HEK293 (cell line): ENCODE data around the gene KCND2.

Experiments used
- HIC1 ChIP-seq: fragments of 450-650 bp; formaldehyde crosslinking; IDR thresholded peaks from 2 replicates; pipeline ENCODE4 v1.5.1; 2016; ENCODE audit warnings: missing biosample characterization, missing genetic modification characterization
- KLF9 ChIP-seq: fragments of 450-650 bp; formaldehyde crosslinking; IDR thresholded peaks from 2 replicates; pipeline ENCODE4 v1.5.1; 2016; ENCODE audit warnings: missing biosample characterization, missing genetic modification characterization, low read depth
- REPIN1 ChIP-seq: fragments of 450-650 bp; formaldehyde crosslinking; IDR thresholded peaks from 2 replicates; pipeline ENCODE4 v1.5.1; 2017; ENCODE audit warnings: missing biosample characterization, missing genetic modification characterization, low read depth
- ZFP41 ChIP-seq: fragments of 450-650 bp; formaldehyde crosslinking; IDR thresholded peaks from 2 replicates; pipeline ENCODE4 v1.5.1; 2016; ENCODE audit warnings: missing biosample characterization, missing genetic modification characterization, borderline replicate concordance
- ZNF169 ChIP-seq: fragments of 450-650 bp; formaldehyde crosslinking; IDR thresholded peaks from 2 replicates; pipeline ENCODE4 v1.5.1; 2016; ENCODE audit warnings: missing biosample characterization, missing genetic modification characterization
- ZNF664 ChIP-seq: fragments of 450-650 bp; formaldehyde crosslinking; IDR thresholded peaks from 2 replicates; pipeline ENCODE4 v1.5.1; 2016; ENCODE audit warnings: missing biosample characterization, missing genetic modification characterization
- ZNF792 ChIP-seq: fragments of 450-650 bp; formaldehyde crosslinking; IDR thresholded peaks from 2 replicates; pipeline ENCODE4 v1.5.1; 2016; ENCODE audit warnings: missing biosample characterization, missing genetic modification characterization
- ZNF843 ChIP-seq: fragments of 450-650 bp; formaldehyde crosslinking; IDR thresholded peaks from 2 replicates; pipeline ENCODE4 v1.5.1; 2016; ENCODE audit warnings: missing biosample characterization, missing genetic modification characterization
- TF ChIP-seq, protein P1 (sequence below): fragments of 450-650 bp; formaldehyde crosslinking; IDR thresholded peaks from 2 replicates; pipeline ENCODE4 v1.5.1; 2016; ENCODE audit warnings: missing biosample characterization, missing genetic modification characterization
- TF ChIP-seq, protein P2 (sequence below): fragments of 450-650 bp; formaldehyde crosslinking; IDR thresholded peaks from 2 replicates; pipeline ENCODE4 v1.5.1; 2016; ENCODE audit warnings: missing biosample characterization, missing genetic modification characterization, borderline replicate concordance

DNA sequence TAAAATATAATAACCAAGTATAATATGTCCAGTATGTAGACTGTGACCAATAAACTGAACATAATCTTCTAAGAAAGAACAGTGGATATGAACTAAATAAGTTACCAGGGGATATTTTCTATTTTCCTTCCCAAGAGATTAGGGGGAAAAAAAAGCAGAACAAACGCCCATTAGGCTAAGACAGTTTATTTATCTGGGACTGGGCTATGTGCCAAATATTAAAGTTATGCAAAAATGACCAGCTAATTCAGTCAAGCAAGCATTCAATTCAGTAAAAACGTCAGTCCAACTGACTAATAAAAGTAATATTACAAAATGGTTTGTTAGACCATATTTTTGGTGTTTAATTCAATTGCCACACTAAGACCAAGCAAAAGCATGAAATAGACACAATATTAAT is 462.8 kb downstream of the KCND2 start:
- TF ChIP-seq ZNF792 (tag by site-specific recombination) (no peak), ZFP41 (tag by site-specific recombination) (no peak), ZNF169 (tag by site-specific recombination) (no peak), REPIN1 (no peak), HIC1 (tag by site-specific recombination) (no peak), ZNF664 (no peak), ZNF843 (tag by site-specific recombination) (no peak), KLF9 (no peak)
- TF ChIP-seq, protein P1, sequence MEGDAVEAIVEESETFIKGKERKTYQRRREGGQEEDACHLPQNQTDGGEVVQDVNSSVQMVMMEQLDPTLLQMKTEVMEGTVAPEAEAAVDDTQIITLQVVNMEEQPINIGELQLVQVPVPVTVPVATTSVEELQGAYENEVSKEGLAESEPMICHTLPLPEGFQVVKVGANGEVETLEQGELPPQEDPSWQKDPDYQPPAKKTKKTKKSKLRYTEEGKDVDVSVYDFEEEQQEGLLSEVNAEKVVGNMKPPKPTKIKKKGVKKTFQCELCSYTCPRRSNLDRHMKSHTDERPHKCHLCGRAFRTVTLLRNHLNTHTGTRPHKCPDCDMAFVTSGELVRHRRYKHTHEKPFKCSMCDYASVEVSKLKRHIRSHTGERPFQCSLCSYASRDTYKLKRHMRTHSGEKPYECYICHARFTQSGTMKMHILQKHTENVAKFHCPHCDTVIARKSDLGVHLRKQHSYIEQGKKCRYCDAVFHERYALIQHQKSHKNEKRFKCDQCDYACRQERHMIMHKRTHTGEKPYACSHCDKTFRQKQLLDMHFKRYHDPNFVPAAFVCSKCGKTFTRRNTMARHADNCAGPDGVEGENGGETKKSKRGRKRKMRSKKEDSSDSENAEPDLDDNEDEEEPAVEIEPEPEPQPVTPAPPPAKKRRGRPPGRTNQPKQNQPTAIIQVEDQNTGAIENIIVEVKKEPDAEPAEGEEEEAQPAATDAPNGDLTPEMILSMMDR (tag by site-specific recombination), result no peak
- TF ChIP-seq, protein P2, sequence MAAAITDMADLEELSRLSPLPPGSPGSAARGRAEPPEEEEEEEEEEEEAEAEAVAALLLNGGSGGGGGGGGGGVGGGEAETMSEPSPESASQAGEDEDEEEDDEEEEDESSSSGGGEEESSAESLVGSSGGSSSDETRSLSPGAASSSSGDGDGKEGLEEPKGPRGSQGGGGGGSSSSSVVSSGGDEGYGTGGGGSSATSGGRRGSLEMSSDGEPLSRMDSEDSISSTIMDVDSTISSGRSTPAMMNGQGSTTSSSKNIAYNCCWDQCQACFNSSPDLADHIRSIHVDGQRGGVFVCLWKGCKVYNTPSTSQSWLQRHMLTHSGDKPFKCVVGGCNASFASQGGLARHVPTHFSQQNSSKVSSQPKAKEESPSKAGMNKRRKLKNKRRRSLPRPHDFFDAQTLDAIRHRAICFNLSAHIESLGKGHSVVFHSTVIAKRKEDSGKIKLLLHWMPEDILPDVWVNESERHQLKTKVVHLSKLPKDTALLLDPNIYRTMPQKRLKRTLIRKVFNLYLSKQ (tag by site-specific recombination), result no peak
